ENCODE measurements around the gene DR1. TPM values are rescaled to one million over a fixed set of nuclear protein-coding genes. Genes with fewer than 3 reads are reported as not detected.
A peak's percentile ranks its signal among the peaks of the same experiment; 100 is the strongest.

Gene DR1
- 33.1 and 39.6 TPM in 2 replicates for total RNA-seq

DNA sequence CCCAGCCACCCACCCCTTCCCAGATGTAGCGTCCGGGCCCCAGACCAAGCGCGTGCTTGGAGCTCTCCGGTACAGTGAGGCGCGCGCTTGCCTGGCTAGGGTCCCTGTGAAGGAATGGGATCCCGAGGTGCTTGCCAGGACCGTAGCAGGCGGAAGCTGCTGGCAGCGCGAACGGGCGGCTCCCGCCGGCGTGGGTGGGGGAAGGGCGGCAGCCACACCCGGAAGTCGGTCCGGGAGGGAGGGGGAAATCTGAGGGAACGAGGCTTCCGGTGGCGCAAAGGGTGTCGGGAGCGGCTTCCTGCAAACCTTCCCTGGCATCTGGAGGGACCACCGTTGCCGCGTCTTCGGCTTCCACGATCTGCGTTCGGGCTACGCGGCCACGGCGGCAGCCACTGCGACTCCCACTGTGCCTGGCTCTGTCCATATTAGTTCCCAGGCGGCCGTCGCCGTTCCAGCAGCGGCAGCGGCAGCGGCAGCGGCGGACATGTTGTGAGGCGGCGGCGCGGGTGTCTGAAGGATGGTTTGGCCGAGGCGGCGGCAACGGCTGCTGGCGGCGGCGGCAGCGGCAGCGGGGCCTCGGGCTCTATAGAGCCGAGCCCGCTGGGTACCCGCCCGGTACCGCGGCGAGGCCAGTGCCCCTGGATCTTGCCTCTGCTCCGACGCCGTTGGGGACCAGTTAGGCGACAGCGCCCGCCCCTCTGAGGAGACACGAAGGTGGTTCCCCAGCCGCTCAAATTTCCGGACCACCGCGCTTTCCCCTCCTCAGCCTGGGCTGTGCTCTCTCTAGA lies at the start of gene DR1:
Gene DR1 (plus strand): TSS at position 275 of the 788 bp plus-strand sequence. CDS start 739 bp downstream, outside the sequence.
- no peak for DNase-seq (ENCODE audit: extremely low read depth, low read depth, low spot score)

DNA sequence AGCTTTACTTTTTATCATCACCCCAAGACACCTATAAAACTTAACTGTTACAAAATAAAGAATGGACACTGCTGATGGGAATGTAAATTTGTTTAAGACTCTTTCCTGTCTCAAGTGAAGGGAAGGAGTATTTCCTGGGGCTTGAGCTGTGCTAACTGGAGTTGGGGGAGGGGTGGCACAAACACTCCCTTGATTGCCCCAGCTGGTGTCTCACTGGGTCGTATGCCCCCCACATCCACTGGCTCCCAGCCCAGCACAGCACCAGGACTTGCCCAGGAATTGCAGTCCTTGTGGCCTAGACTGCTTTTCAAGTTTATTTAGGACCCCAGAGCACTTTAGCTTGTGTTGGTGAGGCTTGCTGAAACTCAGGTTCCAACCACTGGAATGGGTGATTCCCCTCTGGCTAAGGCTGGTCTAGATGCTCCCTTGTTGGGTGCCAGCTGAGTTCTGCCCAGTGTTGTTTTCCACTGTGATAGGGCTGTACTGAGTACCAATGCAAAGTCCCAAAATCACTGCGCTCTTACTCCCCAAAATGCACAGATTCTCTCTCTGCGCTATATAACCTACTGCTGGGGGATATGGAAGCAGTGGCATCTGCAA lies 49.1 kb upstream of the DR1 start:
- DNase-seq (ENCODE audit: extremely low read depth, low read depth, low spot score): no peak

DNA sequence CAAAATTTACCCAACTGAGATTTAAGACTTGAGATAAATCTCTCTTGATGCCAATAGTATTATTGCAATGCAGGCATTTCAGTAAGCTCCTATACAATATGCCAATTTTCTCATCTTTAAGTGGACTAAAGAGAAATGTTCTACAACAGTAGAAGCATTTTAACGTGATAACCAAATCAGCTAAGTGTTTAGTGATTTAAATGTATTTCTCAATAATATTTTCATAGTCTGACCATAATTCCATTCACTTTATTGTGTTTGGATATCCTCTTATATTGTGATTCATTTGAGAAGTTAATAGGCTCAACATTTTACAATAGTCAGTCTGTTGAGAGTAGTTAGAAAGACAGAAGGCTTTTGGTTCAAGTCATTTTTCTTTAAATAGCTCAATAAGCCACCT lies 44.6 kb upstream of the DR1 start:
- no peak for DNase-seq (ENCODE audit: extremely low read depth, low read depth, low spot score)

DNA sequence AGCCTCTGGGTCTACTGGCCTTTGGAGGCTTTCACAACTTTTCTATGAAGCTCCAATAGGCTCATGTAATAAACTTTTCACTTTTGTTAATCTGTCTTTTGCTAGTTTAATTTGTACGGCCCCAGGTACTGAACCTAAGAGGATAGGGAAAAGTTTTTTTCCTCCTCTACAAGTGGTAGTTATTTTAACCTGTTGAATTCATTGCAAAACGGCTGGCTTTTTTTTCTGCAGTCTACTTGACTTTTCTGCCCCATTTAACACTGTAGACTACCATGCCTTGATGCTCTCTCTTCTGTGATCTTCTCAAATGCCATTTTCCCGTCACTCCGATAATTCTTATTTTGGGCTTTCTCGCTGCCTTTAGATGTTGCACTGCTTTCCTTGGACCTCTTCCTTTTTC lies 43.6 kb upstream of the DR1 start:
- DNase-seq (ENCODE audit: extremely low read depth, low read depth, low spot score): no peak

DNA sequence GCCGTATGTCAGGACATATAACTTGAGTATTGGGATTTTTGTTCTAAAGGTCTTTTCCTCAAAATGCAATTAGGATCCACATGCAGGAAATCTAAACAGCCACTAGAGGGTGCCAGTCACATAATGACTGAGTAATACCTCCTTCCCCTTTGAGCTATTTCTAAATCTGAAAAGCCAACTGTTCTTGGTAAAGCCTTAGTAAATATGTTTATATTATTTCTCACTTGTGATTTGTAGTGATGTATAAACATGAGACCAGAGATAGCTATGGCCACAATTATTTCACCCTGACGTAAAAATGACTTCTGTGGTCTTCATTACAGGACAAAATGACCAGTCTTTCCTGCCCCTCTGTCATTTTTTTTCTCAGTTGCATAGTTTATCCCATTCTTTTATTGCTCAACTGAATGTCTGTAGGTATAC lies 41.0 kb upstream of the DR1 start:
- DNase-seq (ENCODE audit: extremely low read depth, low read depth, low spot score): peak; percentile 52

DNA sequence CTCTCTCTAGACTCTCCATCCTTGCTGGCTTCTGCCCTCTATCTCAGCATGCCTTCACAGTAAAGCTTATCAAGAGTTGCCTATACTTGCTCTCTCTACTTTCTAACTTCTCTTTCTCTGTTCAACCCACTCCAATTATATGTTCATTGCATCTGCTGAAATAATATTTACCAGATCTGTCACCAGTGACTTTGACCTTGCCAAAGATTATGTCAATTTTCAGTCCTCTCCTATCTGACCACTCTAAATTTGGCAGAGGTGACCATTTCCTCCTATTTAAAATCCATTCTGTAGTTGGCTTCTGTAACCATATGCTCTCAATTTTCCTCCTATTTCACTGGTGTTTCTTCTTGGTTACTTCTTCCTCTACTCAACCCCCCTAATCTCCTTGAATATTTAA lies 38.8 kb upstream of the DR1 start:
- no peak for DNase-seq (ENCODE audit: extremely low read depth, low read depth, low spot score)

DNA sequence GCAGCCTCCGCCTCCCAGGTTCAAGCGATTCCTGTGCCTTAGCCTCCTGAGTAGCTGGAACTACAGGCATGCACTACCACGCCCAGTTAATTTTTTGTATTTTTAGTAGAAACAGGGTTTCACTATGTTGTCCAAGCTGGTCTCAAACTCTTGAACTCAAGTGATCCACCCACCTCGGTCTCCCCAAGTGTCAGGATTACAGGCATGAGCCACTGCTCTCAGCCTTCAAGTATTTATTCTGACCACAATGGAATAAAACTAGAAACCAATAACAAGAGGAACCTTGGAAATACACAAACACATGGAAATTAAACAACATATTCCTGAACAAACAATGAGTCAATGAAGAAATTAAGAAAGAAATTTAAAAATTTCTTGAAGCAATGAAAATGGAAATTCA lies 32.7 kb upstream of the DR1 start:
- no peak for DNase-seq (ENCODE audit: extremely low read depth, low read depth, low spot score)

DNA sequence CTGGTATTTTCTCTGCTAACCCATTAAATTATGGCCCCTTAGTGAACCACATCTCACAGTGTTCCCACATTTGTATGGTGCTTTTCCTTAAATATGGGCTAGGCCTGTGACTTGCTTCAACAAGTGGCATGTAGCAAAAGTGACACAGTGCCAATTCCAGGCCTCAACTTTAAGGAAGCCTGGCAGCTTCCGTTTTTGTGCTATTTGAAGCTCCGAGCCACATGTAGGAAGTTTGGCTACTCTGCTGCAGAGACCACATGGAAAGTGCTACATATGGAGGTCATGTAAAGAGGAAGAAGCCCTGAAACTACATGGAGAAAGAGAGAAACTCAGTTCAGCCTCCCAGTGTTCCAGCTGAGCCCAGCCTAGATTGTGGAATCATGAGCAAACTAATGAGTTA lies 28.5 kb upstream of the DR1 start:
- DNase-seq (ENCODE audit: extremely low read depth, low read depth, low spot score): no peak

DNA sequence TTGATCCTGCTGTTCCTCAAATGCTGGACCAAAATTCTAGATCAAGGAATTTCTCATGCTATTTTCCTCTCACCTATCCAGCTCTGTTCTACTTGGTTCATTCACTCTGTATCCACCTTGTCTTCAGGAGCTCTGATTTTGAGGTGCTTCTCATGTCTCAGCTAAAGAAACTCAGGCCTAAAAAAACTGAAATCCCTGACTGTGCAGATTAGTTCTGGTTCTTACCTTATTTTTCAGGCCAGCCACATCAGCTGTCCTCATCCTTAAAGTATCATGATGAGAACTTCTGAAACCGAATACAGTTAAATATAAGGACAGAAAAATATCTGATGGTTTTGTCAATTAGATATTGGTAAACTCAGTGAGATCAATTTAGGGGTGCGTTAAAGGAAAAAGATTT lies 27.8 kb upstream of the DR1 start:
- DNase-seq (ENCODE audit: extremely low read depth, low read depth, low spot score): no peak

DNA sequence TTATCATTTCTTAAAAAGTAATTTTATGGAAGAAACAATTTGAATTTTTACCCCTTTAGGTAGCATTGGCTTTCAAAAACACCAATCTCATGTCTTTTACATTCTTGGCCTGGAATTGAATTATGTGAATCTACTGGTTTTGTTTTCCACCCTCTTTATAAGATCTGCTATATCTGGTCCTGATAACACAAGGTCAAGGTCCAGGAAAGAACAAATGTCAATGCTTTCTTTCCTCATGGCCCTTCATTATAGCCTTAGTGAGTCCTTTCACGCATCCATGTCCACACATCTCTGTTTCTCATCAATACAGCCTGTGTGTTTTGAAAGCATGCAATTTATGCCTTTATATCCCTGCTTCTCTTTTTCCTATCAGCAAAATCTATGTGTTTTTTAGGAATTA lies 24.0 kb upstream of the DR1 start:
- no peak for DNase-seq (ENCODE audit: extremely low read depth, low read depth, low spot score)

DNA sequence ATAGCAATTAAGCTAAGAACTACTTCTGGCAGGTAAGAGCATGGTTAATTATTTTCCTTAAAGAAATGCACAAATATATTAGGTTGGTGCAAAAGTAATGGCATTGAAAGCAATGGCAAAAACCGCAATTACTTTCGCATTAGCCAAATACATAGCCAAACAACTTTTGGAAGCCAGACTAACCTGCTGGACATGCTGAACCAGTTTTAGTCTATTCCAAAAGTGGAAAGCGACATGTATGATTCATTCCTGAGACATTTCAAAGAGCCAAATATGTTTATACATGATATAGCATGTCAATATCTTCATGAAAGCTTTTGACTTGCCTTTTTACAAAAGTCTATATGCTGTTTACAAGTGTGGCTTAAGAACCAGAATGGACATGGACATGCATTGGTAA lies 23.4 kb upstream of the DR1 start:
- DNase-seq (ENCODE audit: extremely low read depth, low read depth, low spot score): no peak

DNA sequence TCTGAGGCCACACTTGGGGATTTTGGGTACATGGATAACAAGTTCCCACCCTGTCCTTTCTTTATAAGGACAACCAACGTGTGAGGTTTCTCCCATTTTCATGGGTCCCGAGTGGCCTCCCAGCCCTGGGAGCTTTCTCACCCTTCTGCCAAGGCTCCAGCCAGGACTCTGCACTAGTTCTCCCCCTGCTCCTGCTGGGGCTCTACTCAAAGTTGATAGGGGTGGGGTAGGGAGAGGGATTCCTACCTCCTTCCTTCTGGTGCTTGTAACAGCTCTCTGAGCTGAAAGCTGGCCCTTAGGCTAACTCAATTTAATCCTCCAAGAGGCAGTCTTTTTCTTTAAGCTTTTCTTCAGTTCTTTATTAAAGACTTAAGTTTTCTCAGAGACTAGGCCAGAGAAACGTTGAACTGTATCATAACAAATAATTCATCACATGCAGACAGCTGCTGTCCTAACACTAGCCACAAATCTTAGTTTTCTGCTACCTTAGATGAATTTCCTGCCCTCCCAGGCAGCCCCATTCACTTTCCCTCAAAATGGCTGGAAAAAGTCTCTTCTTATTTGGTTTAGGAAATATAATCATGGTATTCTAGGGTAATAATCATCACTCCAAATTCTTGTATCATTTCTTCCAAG lies 22.4 kb upstream of the DR1 start:
- no peak for DNase-seq (ENCODE audit: extremely low read depth, low read depth, low spot score)

DNA sequence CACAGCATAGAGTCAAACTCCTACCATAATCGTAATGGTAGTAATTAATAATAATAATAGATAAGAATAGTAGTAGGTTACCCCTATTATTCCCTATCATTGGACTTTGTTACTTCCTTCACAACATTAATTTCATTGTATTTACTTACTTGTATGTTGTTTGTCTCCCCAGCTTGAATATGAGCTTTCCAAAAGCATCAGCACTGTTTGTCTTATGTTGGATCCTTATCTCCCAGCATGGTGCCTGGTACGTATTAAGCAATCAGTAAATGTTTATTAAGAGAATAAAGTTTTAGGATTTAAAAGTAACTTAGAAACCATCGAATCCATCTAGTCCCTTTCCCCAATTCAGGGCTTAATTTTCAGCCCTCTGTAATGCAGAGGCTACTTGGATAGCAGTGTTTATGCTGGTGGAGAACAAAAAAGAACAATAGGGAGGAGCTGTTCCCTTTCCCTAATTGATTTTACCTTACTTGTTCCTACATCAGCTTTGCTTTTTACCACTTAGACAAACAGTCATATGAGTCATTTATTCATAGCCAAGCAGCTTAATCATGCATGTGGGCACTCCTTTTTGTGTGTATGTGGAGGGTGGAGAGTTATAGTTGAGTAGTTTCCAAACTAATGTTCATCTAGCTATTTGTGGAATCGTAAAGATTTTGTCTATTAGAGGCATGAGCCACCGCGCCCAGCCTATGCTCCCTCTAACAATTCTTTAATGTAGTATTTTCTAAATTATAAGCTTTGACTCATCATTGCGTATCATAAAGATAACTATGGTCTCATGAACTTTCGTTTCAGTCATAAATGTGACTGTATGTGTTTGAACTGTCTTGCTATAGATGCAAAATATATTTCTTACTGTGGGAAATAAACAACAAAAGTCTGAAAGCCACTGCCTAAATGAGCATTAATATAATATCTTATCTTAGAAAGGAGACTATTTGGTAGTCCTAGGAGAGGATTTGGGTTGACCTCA lies 20.9 kb upstream of the DR1 start:
- no peak for DNase-seq (ENCODE audit: extremely low read depth, low read depth, low spot score)

DNA sequence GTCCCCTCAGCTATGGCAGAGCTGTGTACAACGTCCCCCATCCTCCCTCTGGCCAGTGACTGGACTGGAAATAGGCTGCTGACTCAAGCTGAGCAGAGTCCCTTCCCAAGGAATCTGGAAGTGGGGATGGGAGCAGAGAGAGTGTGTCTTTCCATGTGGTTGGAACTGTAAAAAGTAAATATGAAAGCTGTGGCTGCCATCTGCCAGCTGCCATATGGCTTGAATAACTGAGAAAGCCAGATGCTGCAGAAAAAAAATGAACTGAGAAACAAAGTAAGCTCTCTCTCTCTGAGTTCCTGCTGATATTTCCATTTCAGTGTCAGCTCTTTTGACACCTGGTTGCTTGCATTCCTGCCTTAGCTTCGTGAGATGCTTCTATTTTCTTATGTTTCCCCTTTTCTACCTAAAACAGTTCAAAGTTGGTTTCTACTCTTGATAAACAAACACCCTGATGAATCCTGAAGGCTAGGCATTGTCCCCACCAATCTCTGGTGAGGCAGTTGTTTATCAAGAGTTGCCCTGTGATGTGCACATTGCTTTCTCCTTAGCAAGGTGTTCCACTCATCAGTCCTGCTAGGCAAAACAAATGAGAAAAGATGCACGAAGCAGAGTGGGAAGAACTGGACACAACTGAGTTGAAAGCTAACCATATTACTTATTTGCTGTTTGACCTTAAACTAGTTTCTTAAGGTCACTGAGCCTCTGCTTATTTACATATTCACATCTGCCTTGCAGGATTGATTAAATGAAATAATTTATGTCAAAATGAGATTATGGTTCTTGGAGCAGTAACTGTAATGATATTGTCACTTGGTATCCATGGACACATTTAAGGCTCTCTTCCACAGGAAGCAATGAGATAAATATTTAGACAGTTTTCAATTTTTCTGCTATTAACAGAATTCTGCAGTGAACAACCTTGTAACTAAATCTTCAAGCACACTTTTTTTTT lies 16.6 kb upstream of the DR1 start:
- DNase-seq (ENCODE audit: extremely low read depth, low read depth, low spot score): no peak

DNA sequence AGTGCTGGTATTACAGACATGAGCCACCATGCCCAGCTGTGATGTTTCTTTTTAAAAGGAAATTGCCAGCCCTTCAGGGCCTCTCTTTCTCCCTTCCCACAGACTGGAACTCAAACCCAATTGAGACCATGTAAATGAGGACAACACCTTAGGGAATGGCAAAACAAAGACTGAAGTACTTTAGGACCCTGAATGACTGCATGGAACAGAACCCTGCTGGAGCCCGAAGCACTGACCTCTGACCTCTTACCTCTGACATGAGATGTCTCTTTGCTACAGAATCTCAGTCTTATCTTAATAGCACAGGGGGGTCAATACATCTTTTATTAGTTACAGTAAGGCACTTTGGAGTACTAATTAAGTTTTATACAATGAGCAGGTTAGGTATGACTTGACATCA lies 15.5 kb upstream of the DR1 start:
- DNase-seq (ENCODE audit: extremely low read depth, low read depth, low spot score): no peak

DNA sequence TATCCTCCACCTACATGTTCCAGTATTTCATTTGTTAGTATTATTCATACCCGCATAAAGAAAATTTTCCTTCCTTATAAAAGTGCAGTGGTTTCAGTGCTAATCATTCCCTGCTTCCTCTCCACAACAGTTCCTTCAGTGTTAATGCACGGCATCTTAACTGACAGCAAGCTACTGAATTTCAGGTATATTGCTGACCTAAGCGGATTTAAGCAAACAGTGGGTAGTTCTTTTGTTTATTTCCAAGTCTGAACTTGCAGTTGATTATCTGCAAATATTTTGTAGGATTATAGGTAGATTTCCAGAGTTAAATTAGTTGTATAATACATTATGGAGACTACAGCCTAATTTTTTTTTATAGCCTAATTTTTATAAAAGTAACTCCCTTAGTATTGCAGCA lies 15.1 kb upstream of the DR1 start:
- DNase-seq (ENCODE audit: extremely low read depth, low read depth, low spot score): no peak

DNA sequence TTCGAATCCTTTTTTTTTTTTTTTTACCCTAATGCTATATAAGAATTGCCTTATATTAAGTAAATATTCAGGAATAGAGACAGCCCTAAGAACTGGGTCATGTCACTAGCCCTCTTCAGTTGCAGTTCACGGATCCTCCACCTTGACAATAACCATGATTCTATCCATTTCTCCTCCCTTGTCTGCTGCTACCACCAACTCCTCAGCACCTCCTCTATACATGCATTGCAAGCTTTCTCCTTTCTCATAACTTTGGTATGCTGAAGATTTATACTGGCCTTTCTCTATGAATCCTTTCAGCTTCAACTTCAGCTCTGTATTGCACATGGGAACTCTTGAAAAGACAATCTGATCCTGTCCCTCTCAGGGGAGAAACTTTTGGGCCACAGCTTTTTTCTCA lies 14.3 kb upstream of the DR1 start:
- DNase-seq (ENCODE audit: extremely low read depth, low read depth, low spot score): no peak

DNA sequence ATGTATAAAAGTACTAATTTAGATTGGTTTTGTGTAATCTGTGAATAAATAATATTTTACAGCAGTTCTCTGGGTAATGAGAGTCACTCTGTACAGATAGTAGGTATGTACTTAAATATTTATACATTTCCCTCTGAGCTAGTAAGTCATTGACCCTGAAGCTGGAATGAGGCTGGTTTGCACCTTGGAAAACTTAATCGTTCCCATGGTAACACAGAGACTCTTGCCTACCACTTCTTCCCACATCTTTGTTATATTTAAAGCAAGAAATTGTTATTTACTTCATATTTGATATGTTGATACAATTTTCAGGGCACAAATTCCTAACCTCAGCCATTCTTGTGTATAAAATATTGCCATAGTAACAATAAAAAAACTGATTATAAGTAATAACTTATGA lies 13.3 kb upstream of the DR1 start:
- no peak for DNase-seq (ENCODE audit: extremely low read depth, low read depth, low spot score)

DNA sequence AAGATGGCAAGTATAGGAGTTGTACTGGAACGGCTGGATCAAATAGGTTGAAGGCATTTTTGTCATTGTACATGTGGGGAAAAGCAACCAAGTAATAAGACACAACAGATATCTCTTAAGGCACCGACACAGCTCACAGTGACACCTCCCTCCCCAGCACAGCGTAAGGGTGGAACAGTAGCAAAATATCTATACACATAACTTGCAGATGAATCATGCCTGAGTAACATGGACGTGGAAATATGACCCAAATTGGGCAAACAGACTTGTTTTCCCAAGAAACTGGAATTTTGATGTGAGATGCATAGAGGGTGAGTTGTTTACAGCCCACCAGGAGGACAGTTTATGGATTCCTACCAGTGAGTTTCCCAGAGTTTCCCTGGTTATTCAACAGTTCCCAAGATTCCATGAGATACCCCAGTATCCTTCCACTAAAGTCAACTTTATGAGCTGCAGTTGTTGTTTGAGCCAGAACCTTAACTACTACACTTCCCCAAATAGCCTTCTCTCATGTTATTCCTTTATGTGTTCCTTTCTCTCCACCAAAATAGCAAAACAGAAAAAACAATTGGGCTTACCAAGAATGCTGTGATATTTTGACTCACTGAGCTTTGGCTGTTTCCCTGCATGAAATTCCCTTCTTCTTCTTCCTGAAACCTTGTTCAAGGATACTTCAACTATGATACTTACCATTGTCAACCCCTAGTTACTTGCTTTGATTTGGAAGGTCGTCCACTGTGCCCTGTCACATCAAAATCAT lies 7.1 kb upstream of the DR1 start:
- DNase-seq (ENCODE audit: extremely low read depth, low read depth, low spot score): no peak

All from glomerular endothelial cell (primary cell).